Measurements from ENCODE around the gene SLC2A10.

DNA sequence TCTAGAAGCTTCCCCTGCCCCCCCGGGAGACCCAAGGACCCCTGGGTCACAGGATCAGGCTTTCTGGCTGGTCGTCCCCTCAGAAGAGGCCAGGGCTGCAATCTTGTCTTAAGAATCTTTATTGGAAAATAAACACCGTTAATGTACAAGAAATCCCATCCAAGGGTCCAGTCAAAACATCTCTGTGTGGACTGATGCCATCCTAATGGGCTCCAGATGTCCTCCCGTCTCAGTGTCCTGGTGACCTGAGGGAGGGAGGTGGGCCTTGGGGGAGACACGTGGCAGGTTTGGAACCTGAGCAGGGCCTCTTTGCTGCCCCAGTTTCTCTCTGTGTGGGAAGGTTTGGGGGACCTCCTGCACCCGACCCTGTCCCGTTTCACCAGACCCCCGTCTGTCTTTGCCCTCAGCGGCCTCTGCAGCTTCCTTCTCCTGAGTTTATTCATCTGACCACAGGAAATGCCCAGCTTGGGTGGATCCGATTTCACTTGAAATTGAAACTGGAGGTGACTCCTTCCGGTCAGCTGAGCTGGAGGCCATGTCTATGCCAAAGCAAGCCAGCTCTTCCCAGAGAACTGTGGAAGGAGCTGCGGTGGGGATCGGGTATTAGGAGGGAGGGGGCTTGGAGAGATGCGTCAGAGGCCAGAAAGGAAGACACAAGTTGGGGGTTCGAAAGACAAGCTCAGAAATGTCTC lies 75.1 kb downstream of the SLC2A10 start:
- TF ChIP-seq, protein P1, sequence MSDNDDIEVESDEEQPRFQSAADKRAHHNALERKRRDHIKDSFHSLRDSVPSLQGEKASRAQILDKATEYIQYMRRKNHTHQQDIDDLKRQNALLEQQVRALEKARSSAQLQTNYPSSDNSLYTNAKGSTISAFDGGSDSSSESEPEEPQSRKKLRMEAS (IDR thresholded peaks at IDR 0.05; ENCODE audit: low read depth, low read length), result no peak
- no peak for TF ChIP-seq MYC (IDR thresholded peaks at IDR 0.05; ENCODE audit: low read depth, low read length)
- TF ChIP-seq POLR2A (IDR thresholded peaks at IDR 0.05; ENCODE audit: extremely low read depth, insufficient read length), result no peak

Data from NB4 (cell line).